Progenitor cell of endocrine pancreas (in vitro differentiated cells): ENCODE results near the gene PHACTR2. TPM values are rescaled to one million over a fixed set of nuclear protein-coding genes. Genes with fewer than 3 reads are reported as not detected.
"Not testable (repeated sequence)": the region's sequence is repeated elsewhere in the genome, so short reads cannot be mapped to it uniquely, and the experiment has no call there.

Experiments
- DNase-seq: peaks from one replicate; pipeline ENCODE4 v3.0.0; 2021; ENCODE audit warnings: low spot score; ENCODE audit not compliant: unreplicated experiment
- H3K27ac Mint-ChIP-seq: 2 replicates; pipeline ENCODE4 v1.8.0; 2021; ENCODE audit warnings: mild to moderate bottlenecking, moderate library complexity, mixed read lengths
- H3K27me3 Mint-ChIP-seq: 2 replicates; pipeline ENCODE4 v1.8.0; 2021; ENCODE audit warnings: mixed read lengths
- H3K36me3 Mint-ChIP-seq: 2 replicates; pipeline ENCODE4 v1.8.0; 2022; ENCODE audit warnings: mixed read lengths; ENCODE audit not compliant: insufficient read depth
- H3K4me1 Mint-ChIP-seq: 2 replicates; pipeline ENCODE4 v1.8.0; 2021; ENCODE audit warnings: low read depth, mixed read lengths
- H3K4me3 Mint-ChIP-seq: 2 replicates; pipeline ENCODE4 v1.8.0; 2021; ENCODE audit warnings: low read depth, mild to moderate bottlenecking, moderate library complexity, mixed read lengths
- H3K9me3 Mint-ChIP-seq: 2 replicates; pipeline ENCODE4 v1.8.0; 2021; ENCODE audit warnings: low read depth, mixed read lengths
- CTCF ChIP-seq: fragments of 200-600 bp; sonication (generic); IDR thresholded peaks from one replicate; pipeline ENCODE4 v1.5.0; 2021; ENCODE audit warnings: antibody characterized with exemption, mild to moderate bottlenecking; ENCODE audit not compliant: unreplicated experiment
- total RNA-seq: library from RNA; stranded (reverse); gene quantifications from 2 replicates; pipeline ENCODE4 v1.2.1, GENCODE V29; 2021

Gene PHACTR2
- total RNA-seq, 1 donor from 2014 or later = 55.2 TPM

- Mint-ChIP-seq H3K27me3 (no peaks in the 10 kb centered on the region), H3K27ac (no peak overlapping the region), H3K9me3 (peaks cover 4% of the 10 kb centered on the region), H3K36me3 (no peaks in the 10 kb centered on the region), H3K4me3 (no peak overlapping the region), H3K4me1 (peaks cover 6% of the 10 kb centered on the region)
- TF ChIP-seq CTCF = no peak
- no peak for DNase-seq
These were observed 40.1 kb upstream of the PHACTR2 start for GRCh38 chr6:143637691-143638090.

- Mint-ChIP-seq H3K4me1 (peaks cover 9% of the 10 kb centered on the region), H3K36me3 (no peaks in the 10 kb centered on the region), H3K9me3 (no peaks in the 10 kb centered on the region), H3K4me3 (no peak overlapping the region), H3K27ac (no peak overlapping the region), H3K27me3 (no peaks in the 10 kb centered on the region)
- DNase-seq = no peak
- no peak for TF ChIP-seq CTCF
These were observed 35.4 kb upstream of the PHACTR2 start for GRCh38 chr6:143642403-143642802.

GRCh38 chr6:143647191-143647590 lies 30.6 kb upstream of the PHACTR2 start:
- H3K27me3 Mint-ChIP-seq = no peaks in the 10 kb centered on the region
- H3K4me3 Mint-ChIP-seq = no peak overlapping the region
- no peak for TF ChIP-seq CTCF
- H3K36me3 Mint-ChIP-seq = peaks cover 8% of the 10 kb centered on the region
- H3K4me1 Mint-ChIP-seq = peaks cover 13% of the 10 kb centered on the region
- H3K9me3 Mint-ChIP-seq = peaks cover 19% of the 10 kb centered on the region
- no peak for DNase-seq
- no peak overlapping the region for H3K27ac Mint-ChIP-seq

GRCh38 chr6:143647732-143648131 lies 30.0 kb upstream of the PHACTR2 start:
- no peaks in the 10 kb centered on the region for H3K27me3 Mint-ChIP-seq
- peaks cover 8% of the 10 kb centered on the region for H3K36me3 Mint-ChIP-seq
- peaks cover 15% of the 10 kb centered on the region for H3K4me1 Mint-ChIP-seq
- H3K27ac Mint-ChIP-seq = peak overlapping the region; percentile 26
- no peak overlapping the region for H3K4me3 Mint-ChIP-seq
- peaks cover 19% of the 10 kb centered on the region for H3K9me3 Mint-ChIP-seq
- no peak for DNase-seq
- TF ChIP-seq CTCF = no peak

GRCh38 chr6:143649319-143649718 lies 28.4 kb upstream of the PHACTR2 start:
- DNase-seq, H3K27ac Mint-ChIP-seq, H3K27me3 Mint-ChIP-seq, H3K36me3 Mint-ChIP-seq, H3K4me3 Mint-ChIP-seq: not testable (repeated sequence)
- peaks cover 19% of the 10 kb centered on the region for H3K9me3 Mint-ChIP-seq
- H3K4me1 Mint-ChIP-seq = peaks cover 21% of the 10 kb centered on the region

- H3K4me1 Mint-ChIP-seq = peaks cover 19% of the 10 kb centered on the region
- not testable (repeated sequence) for H3K27ac Mint-ChIP-seq, DNase-seq, H3K36me3 Mint-ChIP-seq, H3K4me3 Mint-ChIP-seq, H3K27me3 Mint-ChIP-seq
- peaks cover 19% of the 10 kb centered on the region for H3K9me3 Mint-ChIP-seq
These were observed 26.4 kb upstream of the PHACTR2 start for GRCh38 chr6:143651328-143651727.
